Measurements from ENCODE around the gene PBX1. TPM values are rescaled to one million over a fixed set of nuclear protein-coding genes. Genes with fewer than 3 reads are reported as not detected.
"Not testable (repeated sequence)": the region's sequence is repeated elsewhere in the genome, so short reads cannot be mapped to it uniquely, and the experiment has no call there.

PBX1 gene
- total RNA-seq, 4 donors from 2014 or later, result 33.3 to 61.8 (median 56.2) TPM

- ATAC-seq (ENCODE audit: low FRiP score) (no peak), DNase-seq (ENCODE audit: low spot score) (no peak)
- no peak for TF ChIP-seq CTCF (IDR thresholded peaks at IDR 0.05)
Measured at GRCh38 chr1:164647211-164647610, 88.2 kb downstream of the PBX1 start.

GRCh38 chr1:164648636-164649035 is 89.7 kb downstream of the PBX1 start:
- TF ChIP-seq CTCF (IDR thresholded peaks at IDR 0.05), result no peak
- ATAC-seq (ENCODE audit: low FRiP score), result no peak

GRCh38 chr1:164649146-164649545 is 90.2 kb downstream of the PBX1 start:
- DNase-seq (ENCODE audit: low spot score), result no peak
- TF ChIP-seq CTCF (IDR thresholded peaks at IDR 0.05), result no peak
- no peak for ATAC-seq (ENCODE audit: low FRiP score)

More at GRCh38 chr1:164648636-164649035, 89.7 kb downstream of the PBX1 start:
- no peak for DNase-seq (ENCODE audit: low spot score)

- DNase-seq (ENCODE audit: low spot score), result no peak
- TF ChIP-seq CTCF (IDR thresholded peaks at IDR 0.05), result no peak
- ATAC-seq (ENCODE audit: low FRiP score), result no peak
Measured at GRCh38 chr1:164650531-164650930, 91.5 kb downstream of the PBX1 start.

GRCh38 chr1:164651351-164651951 is 92.5 kb downstream of the PBX1 start:
- ATAC-seq (ENCODE audit: low FRiP score) (peak; percentile 42), DNase-seq (ENCODE audit: low spot score) (no peak)
- TF ChIP-seq CTCF (IDR thresholded peaks at IDR 0.05), result no peak

GRCh38 chr1:164652969-164653368 is 94.0 kb downstream of the PBX1 start:
- DNase-seq (ENCODE audit: low spot score); ATAC-seq (ENCODE audit: low FRiP score): not testable (repeated sequence)

- TF ChIP-seq CTCF (IDR thresholded peaks at IDR 0.05), result no peak
- ATAC-seq (ENCODE audit: low FRiP score), result no peak
- no peak for DNase-seq (ENCODE audit: low spot score)
Measured at GRCh38 chr1:164653705-164654104, 94.7 kb downstream of the PBX1 start.

Measured in omental fat pad (tissue), 4 donors.